ENCODE data around the gene SLC1A2.

SLC1A2 gene

DNA sequence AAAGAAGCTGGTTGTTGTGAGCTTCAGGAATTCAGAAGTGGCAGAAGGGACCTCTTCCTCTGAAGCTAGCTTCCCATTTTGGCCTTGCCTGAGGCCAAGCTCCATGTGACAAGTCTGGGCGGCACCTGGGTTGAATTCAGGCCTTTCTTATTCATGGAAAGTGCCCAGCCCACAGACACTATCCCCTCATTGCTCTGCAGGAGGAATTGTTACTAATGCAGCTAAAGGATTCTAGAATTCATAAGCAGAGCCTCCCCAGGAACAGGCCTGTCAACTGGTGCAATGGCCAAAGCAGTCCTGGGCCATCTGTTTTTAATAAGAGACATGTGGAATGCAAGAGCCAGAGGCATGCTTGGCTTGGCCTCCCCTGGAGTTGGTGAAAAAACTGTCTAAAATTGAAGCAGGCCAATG, 71.4 kb downstream of the SLC1A2 start:
- DNase-seq = no peak

DNA sequence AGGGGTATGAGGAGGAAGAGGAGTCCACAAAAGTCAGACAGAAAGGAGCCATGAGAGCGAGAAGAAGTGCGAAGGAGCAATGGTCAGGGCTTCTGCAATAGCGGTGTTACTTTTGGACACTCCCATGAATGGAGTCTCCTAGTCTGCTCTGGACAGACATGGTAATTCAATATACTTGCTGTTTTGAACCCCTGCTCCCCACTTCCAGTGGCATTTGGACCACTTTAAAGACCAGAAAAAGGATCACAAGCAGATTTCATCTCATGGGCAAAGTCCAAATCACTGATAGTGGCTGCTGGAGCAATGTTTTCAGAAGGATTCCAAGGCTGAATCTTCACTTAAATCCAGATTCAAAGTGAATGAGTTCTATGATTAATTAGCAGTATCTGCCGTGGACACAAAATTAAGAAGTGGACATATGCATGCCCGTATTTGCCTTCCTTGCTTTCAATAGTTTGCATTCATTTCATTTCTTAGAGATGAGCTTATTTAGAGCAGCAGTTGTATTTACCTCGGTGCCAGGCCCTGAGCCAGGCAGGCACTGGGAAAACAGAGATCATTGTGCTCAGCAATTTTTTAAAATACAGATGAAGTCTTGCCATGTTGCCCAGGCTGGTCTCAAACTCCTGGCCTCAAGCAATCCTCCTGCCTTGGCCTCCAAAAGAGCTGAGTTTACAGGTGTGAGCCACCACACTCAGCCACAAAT, 72.0 kb downstream of the SLC1A2 start:
- no peak for DNase-seq

DNA sequence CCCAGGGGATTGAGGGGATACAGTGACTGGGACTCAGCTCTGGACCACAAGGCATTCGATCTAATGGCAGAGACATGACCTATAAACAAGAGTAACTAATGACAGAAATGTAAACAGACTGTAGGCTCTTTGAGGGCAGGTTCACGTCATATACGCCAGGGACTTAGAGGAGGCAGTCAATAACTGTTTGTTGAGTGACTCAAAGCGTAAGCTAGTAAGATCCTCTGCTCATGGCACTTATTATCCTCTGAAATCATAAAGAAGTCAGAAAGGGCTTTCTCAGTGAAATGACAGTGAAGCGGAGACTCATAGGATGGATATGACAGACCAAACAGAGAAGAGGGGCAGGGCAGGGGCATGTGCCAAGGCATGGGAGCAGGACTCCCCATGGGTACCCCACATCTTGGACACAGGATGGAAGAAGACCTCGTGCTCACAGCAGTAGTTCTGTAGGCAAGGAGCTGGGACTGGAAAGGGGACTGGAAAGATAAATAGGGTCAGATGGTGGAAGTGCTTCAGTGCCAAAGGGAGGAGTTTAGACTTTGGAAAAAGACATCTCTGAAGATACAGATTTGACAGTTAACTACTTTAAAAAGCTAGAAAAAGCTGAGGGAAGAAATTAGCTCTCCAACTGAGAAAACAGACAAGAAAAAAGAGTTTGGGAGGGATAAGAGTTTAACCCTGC, 72.7 kb downstream of the SLC1A2 start:
- DNase-seq = no peak

DNA sequence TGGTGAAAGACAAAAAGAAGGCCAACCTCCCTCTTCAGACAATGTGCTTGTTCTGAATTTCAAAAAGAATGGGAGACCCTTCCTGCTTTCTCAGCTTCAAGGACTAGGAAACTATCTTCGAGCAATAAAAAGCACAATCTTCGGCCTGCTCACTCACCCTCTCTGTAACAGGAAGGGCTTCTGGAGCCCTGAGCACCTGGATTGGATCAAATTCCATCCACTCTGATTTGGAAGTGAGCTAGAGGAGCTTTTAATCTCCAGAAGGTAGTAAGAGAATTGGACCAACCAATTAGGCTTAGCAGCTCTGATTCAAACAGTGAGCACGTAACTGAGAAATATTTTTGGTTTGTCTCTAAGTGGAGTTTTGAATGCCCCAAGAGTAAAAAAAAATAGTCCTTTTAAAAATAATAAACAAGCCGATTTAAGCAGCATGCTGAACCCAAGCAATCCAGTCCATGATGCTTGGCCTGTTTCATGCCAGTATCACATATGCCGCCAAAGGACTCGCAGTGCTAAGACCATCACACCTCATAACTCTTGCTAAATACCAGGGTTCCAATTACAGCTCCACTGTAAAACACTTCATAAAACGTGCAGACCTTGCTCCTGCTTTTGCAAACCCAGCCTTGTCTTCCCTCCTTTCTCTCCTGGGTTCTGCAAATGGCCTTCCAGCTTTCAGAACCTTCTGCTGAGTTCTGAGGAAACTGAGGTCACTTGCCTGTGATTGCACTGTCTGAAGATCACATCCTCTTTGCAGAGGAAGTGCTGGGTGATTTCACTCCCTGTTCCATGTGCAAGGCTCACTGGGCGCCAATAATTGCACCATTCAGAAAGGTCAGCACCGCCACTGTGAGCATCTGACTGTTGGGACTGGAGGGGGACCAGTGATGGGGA, 74.4 kb downstream of the SLC1A2 start:
- no peak for DNase-seq

DNA sequence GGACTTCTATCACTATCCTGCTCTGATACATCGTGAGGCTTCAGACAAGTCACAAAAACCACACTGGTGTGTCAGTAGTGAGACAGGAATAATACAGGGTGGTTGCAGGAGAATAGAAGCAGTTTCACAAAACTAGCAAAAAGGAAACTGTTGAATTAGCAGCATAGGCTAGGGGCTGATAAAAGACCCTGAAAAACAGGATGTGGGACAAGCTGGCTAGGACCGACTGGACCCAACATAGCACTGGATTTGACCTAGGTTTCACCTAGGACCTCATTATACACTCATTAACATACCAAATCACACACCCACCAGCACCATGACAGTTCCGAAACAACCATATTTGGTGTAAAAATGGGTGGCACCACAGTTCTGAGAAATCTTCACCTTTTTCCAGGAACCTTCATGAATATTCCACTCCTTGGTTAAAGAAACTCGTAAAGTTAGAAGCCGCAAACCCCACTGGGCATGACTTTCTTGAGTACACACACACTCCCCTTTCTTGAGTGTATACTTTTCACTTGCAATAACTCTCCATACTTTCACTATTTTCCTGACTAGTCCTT, 76.2 kb downstream of the SLC1A2 start:
- DNase-seq = peak; percentile 35

DNA sequence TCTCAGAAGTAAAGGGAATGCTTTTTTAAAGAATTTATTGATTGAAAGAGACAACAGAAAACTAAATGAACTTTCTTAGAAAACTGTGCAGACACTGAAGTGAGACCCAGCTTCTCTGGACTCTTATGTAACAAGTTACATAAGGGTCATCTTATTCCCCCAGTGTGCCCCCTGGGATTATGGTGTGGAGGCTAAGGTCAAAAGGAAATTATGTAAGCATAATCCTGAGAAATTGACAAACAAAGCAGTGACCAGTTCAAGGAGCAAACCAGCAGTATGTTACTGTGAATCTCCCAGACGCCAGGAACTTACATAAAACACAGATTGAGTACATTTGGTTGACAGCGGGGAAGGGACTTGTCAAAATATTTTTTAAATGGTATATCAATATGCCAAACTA, 78.6 kb downstream of the SLC1A2 start:
- DNase-seq = no peak

DNA sequence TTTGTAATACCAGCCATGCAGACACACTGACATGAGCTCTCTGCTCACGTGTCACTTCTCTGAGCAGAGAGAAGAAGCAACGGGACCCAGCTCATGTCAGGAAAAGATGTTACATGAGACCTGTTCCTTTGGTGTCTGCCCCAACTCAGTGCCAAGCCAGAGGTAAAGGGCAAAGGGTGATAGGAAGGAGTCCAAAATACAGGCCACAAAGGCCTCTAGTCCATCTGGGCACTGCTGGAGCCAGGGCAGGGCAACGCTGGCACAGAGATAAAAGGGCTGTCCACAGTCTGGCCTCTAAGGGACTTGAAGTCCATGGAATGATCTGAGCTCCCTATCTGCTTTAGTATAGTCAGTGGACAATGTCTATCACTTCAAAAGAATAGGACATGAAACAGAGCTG, 79.3 kb downstream of the SLC1A2 start:
- no peak for DNase-seq

DNA sequence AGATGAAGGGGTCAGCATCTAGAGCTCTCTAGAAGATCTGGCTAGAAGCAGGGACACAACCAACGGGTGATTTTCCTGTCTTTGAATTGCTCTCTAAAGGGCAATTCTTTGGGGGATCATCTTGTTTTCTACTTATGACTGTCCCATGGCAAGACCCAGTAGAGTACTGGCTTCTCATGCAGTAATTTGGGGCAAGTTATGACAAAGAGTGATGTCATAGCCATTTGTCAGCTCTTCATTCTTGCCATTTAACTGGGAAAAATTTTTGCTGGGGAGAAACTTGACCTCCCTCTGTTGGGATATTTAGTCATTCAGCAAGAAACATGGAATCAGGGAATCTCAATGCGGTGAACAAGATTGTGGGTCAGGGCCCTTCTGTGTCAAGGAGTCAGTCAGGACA, 80.4 kb downstream of the SLC1A2 start:
- no peak for DNase-seq

DNA sequence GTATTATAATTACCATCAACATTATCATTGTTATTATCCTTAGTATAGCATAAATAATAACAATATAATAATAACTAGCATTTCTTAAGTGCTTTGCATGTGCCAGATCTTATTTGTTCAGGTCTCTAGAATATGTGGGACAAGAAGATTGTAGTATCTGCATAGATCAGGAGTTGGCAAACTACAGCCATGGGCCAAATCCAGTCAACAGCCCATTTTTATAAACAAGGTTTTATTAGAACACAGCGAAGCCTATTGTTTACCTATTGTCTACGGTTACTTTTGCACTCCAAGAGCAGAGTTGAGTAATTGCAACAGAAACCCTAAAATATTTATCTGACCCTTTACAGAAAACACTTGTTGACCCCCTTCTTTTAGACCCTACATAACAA, 81.4 kb downstream of the SLC1A2 start:
- no peak for DNase-seq

DNA sequence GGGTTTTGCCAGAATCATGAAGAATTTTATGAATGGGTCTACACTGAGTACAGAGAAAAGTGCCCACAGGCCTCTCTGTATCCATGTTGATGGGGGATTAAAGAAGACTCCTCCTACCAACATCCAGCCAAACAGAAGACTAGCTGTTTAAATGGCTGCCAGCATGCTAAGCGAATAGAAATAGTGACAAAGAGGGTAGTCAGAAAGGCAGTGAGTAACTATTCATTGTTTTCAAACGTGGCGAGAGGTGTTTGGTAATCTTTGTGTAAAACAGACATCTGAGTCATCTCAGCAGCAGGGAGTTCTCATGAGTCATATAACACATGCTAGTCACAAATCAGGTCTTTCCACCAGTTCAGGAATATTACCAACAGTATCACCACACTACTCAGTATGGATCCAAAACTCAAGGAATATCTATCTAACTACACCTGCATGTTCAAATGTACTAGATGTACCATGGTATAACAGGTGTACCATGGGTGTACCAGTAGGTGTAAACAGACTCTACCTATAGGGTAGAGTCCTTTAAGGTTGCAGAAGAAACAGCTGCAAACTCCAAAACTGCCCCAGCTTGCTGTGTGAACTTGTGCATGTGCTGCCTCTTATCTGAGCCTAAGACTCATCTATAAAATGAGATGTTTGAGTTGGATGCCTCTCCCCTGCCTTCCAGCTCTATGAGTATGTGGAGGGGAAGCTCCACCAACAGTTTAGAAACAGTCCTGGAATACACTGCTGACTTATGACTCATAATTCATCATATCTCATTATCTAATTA, 82.0 kb downstream of the SLC1A2 start:
- DNase-seq = no peak

DNA sequence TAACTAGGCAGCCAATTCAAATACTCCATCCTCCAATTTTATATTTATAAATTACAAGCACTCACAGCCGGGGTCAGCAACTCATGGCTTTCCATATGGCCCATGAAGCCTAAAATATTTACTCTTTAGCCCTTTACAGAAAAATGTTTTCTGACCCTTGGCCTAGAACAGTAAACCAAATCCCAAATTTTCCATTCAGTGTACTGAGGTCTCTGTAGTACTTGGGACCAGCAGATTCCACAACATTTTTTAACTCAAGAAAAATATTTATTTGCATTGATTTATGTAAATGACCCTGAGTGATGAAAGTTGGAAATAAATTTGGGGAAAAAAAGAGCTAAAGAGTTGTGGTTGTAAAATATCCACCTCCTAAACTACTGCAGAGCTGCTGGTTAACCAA, 82.6 kb downstream of the SLC1A2 start:
- DNase-seq = no peak

DNA sequence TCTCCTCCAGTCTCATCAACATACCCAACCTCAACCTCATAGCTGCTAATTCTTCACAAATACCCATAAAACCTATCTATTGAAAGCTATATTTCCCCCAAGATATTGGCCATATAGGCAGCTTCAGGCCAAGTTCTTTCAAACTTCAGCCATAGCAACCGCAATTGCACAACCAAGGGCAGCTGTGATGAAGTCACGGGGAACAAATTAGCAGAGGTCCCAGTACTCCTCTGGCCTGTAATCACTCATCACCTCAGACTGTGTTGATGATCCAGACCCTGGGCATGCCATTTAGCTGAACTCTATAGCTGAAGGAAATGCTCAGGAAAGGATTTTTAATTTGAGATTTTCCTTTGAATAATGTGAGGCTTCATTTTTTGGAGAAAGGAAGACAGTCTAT, 84.1 kb downstream of the SLC1A2 start:
- no peak for DNase-seq

DNA sequence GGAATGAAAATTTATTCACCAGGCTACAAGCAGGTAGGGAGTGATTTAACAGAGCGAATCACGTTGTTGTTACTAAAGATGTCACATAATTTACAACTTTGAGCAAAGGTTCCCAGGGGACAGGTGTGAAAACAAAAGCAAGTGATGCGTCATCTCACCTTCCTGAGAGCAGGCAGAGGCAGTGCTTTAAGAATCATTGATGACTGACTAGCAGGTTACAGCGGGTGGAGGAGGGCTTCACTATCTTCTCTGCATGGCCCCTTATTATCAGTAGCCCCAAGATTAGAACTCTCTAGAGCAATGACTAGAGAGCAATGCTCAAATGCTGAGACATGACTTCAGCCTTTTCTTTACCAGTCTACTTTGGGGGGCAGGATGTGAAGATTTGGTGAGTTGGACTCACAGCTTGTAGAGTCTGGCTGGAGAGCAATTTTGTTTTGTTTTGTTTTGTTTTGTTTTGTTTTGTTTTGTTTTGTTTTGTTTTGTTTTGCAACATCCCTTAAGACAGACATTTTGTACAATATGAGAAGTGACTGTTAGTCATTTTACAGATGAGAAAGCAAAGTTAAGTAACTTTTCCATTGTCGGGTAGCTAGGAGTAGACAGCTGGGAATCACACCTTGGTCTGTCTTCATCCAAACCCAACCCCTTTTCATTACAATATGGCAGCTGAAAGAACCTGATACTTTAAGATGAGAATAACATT, 84.8 kb downstream of the SLC1A2 start:
- DNase-seq = no peak

DNA sequence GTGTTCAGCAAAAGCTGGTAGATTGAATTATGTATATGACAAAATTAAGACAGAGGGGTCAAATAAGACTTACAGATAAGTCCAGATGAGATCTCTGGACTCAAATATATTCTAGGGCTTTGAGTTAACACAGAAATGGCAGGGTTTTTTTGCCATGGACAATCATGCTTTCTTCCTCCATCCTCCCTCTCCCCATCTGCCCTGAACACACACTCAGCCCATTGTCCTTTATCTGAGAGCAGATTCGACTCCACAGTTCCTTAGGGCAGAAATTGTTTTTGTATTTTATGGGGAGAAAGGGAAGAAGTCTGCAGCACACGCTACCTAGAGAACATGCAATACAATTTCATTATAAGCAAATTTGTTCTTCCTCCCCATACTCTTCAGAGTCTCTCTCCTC, 86.8 kb downstream of the SLC1A2 start:
- no peak for DNase-seq

DNA sequence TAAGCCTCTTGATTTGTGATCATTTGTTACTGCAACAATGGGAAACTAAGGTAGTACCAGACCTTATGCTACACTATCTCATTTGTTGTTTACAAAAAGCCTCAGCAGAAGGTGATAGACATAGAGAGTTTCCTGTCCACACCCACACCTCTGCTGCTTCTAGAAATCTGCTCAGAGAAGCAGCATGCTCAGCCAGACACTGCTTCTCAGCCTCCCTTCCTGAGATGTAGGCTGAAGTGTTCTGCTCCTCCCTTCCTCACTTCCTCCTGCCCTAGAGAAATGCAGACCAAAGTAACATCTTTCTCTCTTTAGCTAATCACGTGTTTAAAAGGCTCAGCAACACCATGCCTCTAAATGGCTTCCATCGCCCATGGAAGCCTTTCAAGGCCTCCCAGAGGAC, 88.4 kb downstream of the SLC1A2 start:
- DNase-seq = no peak

DNA sequence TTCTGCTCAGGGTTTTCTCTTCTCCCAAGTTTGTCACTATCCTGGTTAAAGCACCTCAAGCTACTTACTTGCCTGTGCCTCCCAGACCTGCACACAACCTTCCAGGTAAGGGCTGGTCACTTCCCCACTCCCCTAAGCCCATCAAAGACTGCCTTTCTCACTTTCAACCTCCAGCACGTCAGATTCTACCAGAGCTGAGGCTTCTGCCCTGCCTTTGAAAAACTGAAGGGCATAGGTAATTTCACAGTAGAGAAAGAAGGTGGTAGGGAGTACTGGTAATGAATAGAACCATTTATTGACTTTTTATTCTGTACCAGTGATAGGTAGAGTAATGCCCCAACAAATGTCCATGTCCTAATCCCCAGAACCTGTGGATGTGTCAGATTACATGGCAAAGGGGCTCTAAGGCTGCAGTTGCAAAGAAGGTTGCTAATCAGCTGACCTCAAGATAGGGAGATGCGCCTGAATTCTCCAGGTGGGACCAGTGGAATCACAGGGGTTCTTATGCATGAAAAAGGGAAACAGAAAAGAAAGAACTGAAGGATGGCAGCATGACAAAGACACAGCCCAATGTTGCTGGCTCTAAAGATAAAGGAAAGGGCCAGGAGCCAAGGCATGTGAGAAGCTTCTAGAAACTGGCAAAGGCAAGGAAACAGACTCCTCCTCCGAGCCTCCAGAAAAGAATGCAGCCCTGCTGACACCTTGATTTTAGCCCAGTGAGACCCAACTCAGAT, 89.0 kb downstream of the SLC1A2 start:
- DNase-seq = no peak

DNA sequence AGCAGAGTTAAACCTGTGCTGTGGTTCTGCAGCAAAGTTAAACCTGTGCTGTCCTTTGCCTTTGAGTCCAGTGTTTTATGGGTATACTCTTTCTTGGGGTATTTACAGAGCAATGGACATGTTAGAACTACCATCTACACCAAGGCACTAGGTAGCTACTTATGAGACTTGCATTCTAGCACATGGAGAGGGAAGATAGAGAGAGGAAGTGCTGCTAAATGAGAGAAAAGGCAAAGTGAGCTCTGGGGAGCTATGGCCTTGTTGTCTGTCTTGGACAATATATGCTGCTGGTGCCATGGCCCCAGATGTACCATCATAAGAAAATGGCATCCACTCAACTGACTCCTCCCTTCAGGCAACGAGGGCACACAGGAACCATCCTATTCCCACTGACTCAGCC, 91.5 kb downstream of the SLC1A2 start:
- no peak for DNase-seq

DNA sequence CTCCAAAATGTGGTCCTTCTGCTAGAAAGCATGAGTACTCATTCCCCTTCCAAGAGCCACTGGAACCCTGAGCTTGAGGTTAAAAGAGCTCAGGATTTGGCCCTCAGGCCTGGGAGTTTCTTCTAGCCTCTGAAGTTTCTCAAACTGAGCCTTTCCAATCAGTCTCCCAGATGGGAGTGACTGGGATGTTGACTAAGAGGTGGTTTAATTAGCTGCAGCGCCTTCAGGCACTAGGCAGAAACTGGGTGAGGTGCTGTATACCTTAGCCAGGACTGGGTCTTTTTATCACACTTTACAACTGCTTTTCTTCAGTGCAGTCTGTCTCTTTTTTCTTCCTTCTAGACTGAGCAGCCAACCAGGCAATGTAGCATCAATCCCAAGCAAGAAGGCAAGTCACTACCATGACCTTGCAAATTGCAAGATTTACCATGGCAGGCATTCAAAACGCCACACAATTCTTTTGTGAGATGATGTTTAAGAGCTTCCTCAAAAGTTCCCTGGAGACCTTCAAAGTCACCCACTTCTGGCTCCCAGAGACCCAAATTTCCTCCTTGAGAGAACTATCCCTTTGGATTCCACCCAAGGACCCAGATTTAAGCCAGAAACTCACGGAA, 93.0 kb downstream of the SLC1A2 start:
- DNase-seq = no peak

DNA sequence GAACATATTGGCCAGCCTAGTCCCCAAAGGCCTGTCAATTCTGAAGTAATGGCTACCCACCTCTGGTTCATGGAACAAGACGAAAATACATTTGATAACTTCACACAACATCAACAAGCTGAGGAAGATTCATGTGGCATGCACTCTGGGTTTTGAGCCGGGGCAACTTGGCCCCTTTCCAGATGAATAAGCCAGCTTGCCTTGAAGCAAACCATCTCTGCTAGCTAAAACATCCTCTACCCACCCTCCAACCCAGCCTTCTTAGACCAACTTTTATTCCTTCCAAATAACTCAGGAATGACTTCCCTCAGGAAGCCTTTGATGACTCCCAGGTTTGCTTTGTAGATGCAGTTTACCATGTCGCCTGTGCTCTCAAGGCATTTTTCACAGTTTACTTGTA, 94.4 kb downstream of the SLC1A2 start:
- DNase-seq = no peak

DNA sequence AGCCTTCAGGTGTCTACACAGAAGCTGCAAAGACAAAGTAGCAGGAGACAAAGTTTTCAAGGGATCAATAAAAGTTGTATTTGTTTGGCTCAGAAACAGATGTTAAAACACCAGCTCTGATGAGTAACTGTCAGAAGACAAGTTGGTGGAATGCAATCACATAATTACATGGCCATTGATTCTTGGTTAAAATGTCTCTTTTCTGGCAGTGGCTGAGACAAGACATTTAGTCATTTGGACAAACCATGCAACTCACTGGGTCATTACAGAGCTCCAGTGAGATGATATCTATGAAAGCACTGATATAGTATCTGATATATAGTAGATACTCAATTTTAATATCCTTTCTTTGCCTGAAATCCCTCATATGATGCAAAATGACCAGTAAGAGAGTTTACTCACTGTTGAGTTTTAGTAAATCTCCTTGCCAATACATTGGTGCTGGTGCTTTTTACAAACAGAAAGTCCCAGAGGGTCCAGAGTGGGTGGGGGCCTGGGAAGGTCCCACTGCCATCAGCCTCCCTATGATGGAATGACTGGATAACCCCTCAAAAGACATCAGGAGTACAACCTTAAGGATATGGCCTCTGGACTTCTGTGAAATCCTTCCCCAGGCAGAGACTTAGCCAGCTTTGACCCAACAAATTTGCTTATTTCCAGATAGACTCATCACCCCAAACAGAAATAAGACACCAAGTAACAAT, 95.0 kb downstream of the SLC1A2 start:
- no peak for DNase-seq
